Smooth muscle cell (in vitro differentiated cells): ENCODE measurements around the gene PRDM10. TPM values are rescaled to one million over a fixed set of nuclear protein-coding genes. Genes with fewer than 3 reads are reported as not detected.
A peak's percentile ranks its signal among the peaks of the same experiment; 100 is the strongest.

Source experiments
- DNase-seq: peaks from one replicate; lab custom pipeline; 2025; ENCODE audit not compliant: unreplicated experiment; lab: John Stamatoyannopoulos, UW
- H2AFZ ChIP-seq: fragments of 200-600 bp; sonication (generic); 2 replicates; pipeline ENCODE4 v1.6.0; 2016; ENCODE audit warnings: antibody characterized with exemption, low read depth, mild to moderate bottlenecking
- H3F3A ChIP-seq: fragments of 200-600 bp; sonication (generic); 2 replicates; pipeline ENCODE4 v1.6.0; 2017; ENCODE audit warnings: antibody characterized with exemption, low read depth
- H3K27ac ChIP-seq: fragments of 200-600 bp; sonication (generic); 2 replicates; pipeline ENCODE4 v1.5.1; 2016; ENCODE audit warnings: low read depth, mild to moderate bottlenecking
- H3K27me3 ChIP-seq: fragments of 200-600 bp; sonication (generic); 2 replicates; pipeline ENCODE4 v1.6.1; 2016; ENCODE audit warnings: low read depth, mild to moderate bottlenecking
- H3K36me3 ChIP-seq: fragments of 200-600 bp; sonication (generic); 2 replicates; pipeline ENCODE4 v1.5.1; 2016; ENCODE audit warnings: low read depth
- H3K4me1 ChIP-seq: fragments of 200-600 bp; sonication (generic); 2 replicates; pipeline ENCODE4 v1.5.1; 2016; ENCODE audit warnings: low read depth
- H3K4me2 ChIP-seq: fragments of 200-600 bp; sonication (generic); 2 replicates; pipeline ENCODE4 v1.6.0; 2016; ENCODE audit warnings: mild to moderate bottlenecking
- H3K4me3 ChIP-seq: fragments of 200-600 bp; sonication (generic); 2 replicates; pipeline ENCODE4 v1.5.1; 2016; ENCODE audit warnings: mild to moderate bottlenecking
- H3K79me2 ChIP-seq: fragments of 200-600 bp; sonication (generic); 2 replicates; pipeline ENCODE4 v1.6.0; 2016; ENCODE audit warnings: low read depth, mild to moderate bottlenecking
- H3K9ac ChIP-seq: fragments of 200-600 bp; sonication (generic); 2 replicates; pipeline ENCODE4 v1.6.0; 2016; ENCODE audit warnings: low read depth
- H3K9me3 ChIP-seq: fragments of 200-600 bp; sonication (generic); replicated peaks from 2 replicates; pipeline ENCODE4 v1.5.1; 2016; ENCODE audit warnings: low read depth
- H4K20me1 ChIP-seq: fragments of 200-600 bp; sonication (generic); 2 replicates; pipeline ENCODE4 v1.6.0; 2016; ENCODE audit warnings: low read depth
- WGBS: methylation state at CpG from one replicate; pipeline ENCODE4 v1.1.7; 2016; ENCODE audit warnings: low lambda C conversion rate; 5-methylcytosine and 5-hydroxymethylcytosine counted together
- polyA plus RNA-seq: library from polyadenylated mRNA; unstranded; fragments of >200 nt; fragmentation: Nextera tagmentation; extraction: Ambion mirVana; gene quantifications from 2 replicates; pipeline ENCODE4 v1.2.1, GENCODE V29; 2016
- total RNA-seq: library from RNA; depleted of rRNA; stranded (reverse); fragments of >200 nt; gene quantifications from 2 replicates; pipeline ENCODE4 v1.2.3, GENCODE V29; 2014
- TF ChIP-seq, protein P1 (sequence below): fragments of 200-600 bp; sonication (generic); IDR thresholded peaks from 2 replicates; pipeline ENCODE4 v1.5.1; 2017; ENCODE audit warnings: borderline replicate concordance, mild to moderate bottlenecking, antibody characterized with exemption; ENCODE audit not compliant: insufficient read depth, poor library complexity, severe bottlenecking

Gene PRDM10
- total and polyA plus RNA-seq, 2 experiments from 2014 or later: 3.7 to 12.2 TPM

DNA sequence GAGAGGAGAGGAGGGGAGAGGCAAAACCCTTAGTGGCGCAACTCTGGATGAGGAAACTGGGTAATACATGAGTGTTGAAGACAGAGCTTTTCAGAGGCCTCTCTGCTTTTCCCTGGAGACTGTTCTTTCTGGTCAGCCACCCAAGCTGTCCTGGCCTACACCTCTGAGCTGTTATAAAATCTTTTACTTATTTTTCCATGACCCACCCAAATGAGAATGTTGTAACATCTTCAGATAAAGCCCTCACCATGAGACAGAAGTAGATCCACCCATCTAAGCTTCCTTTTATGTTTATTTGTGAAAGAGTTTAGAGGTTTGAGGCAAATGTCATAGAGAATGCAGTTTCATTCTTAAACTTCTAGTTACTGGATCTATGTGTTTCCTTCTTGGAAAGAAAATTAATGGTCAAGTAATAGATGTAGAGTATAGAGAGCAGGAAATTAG is 46.7 kb upstream of the PRDM10 start:
- H3K4me3 ChIP-seq: no peak overlapping the region
- WGBS: 100% methylated on average over 1 of the region's 1 CpG
- no peaks in the 10 kb centered on the region for H4K20me1 ChIP-seq
- H3K4me2 ChIP-seq: no peak overlapping the region
- H3K27ac ChIP-seq: no peak overlapping the region
- H2AFZ ChIP-seq: no peak overlapping the region
- no peaks in the 10 kb centered on the region for H3K79me2 ChIP-seq
- no peaks in the 10 kb centered on the region for H3K36me3 ChIP-seq
- no peaks in the 10 kb centered on the region for H3K9me3 ChIP-seq
- H3K9ac ChIP-seq: no peak overlapping the region
- TF ChIP-seq, protein P1, sequence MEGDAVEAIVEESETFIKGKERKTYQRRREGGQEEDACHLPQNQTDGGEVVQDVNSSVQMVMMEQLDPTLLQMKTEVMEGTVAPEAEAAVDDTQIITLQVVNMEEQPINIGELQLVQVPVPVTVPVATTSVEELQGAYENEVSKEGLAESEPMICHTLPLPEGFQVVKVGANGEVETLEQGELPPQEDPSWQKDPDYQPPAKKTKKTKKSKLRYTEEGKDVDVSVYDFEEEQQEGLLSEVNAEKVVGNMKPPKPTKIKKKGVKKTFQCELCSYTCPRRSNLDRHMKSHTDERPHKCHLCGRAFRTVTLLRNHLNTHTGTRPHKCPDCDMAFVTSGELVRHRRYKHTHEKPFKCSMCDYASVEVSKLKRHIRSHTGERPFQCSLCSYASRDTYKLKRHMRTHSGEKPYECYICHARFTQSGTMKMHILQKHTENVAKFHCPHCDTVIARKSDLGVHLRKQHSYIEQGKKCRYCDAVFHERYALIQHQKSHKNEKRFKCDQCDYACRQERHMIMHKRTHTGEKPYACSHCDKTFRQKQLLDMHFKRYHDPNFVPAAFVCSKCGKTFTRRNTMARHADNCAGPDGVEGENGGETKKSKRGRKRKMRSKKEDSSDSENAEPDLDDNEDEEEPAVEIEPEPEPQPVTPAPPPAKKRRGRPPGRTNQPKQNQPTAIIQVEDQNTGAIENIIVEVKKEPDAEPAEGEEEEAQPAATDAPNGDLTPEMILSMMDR: no peak
- no peaks in the 10 kb centered on the region for H3K27me3 ChIP-seq
- no peak for DNase-seq
- H3F3A ChIP-seq: no peaks in the 10 kb centered on the region
- H3K4me1 ChIP-seq: peaks cover 7% of the 10 kb centered on the region

- H3K27me3 ChIP-seq: no peaks in the 10 kb centered on the region
- H3K4me1 ChIP-seq: peaks cover 7% of the 10 kb centered on the region
- no peaks in the 10 kb centered on the region for H3K79me2 ChIP-seq
- 90% methylated on average over 1 of the region's 1 CpG for WGBS
- H3K9ac ChIP-seq: no peak overlapping the region
- DNase-seq: no peak
- no peaks in the 10 kb centered on the region for H3K36me3 ChIP-seq
- no peak overlapping the region for H3K4me3 ChIP-seq
- H4K20me1 ChIP-seq: no peaks in the 10 kb centered on the region
- no peak overlapping the region for H3K4me2 ChIP-seq
- H2AFZ ChIP-seq: no peak overlapping the region
- H3F3A ChIP-seq: no peaks in the 10 kb centered on the region
- no peak overlapping the region for H3K27ac ChIP-seq
- H3K9me3 ChIP-seq: no peaks in the 10 kb centered on the region
- TF ChIP-seq, protein P1: no peak
These were observed 44.5 kb upstream of the PRDM10 start for GRCh38 chr11:130047141-130047540.

DNA sequence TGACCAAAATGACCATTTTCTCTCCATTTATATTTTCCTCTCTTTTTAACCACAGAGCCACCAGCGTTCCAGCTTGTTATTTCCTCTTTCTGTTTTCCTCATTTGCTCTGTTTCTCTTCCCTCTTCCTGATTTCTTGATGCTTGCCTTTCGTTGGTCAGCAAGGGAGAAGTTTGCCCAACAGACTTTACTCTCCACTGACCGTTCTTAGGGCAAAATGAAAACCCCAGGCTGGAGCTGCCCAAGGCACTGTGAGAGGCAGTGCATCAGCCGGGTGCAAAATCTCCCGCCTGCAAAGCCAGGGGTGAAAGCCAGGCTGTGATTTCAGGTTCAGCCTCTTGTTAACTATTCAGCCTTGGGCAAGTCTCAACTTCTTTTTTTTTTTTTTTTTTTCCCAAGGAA is 40.9 kb upstream of the PRDM10 start:
- H3K9ac ChIP-seq: no peak overlapping the region
- no peak overlapping the region for H3K27ac ChIP-seq
- peaks cover under 1% of the 10 kb centered on the region for H3K4me1 ChIP-seq
- no peaks in the 10 kb centered on the region for H3K27me3 ChIP-seq
- H4K20me1 ChIP-seq: no peaks in the 10 kb centered on the region
- no peak overlapping the region for H3K4me3 ChIP-seq
- no peaks in the 10 kb centered on the region for H3K9me3 ChIP-seq
- no peaks in the 10 kb centered on the region for H3K36me3 ChIP-seq
- 81% methylated on average over 5 of the region's 5 CpGs for WGBS
- no peak overlapping the region for H2AFZ ChIP-seq
- H3F3A ChIP-seq: no peaks in the 10 kb centered on the region
- H3K4me2 ChIP-seq: no peak overlapping the region
- DNase-seq: no peak
- TF ChIP-seq, protein P1: no peak
- no peaks in the 10 kb centered on the region for H3K79me2 ChIP-seq

DNA sequence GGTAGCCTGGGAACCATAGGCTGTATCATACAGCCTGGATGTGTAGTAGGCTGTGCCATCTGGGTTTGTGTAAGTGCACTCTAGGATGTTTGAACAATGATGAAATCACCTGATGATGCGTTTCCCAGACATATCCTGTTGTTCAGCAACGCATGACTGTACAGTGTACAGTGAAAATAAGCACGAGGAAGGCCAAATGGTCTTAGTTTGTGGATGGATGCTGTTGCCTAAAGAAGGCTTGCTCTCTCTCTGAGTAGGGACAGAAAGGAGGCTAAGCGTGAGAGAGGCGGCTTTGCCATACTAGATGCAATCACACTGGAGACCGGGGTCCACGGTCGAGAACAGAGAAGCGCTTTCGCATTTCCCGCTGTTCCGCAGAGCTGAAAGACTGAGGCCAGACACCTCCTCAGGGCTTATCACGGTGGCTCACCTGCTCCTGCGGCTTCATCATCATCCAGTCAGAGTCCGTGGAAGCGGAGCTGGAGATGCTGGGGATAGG is 39.5 kb upstream of the PRDM10 start:
- no peaks in the 10 kb centered on the region for H3K36me3 ChIP-seq
- H3K79me2 ChIP-seq: no peaks in the 10 kb centered on the region
- no peak overlapping the region for H3K4me3 ChIP-seq
- no peaks in the 10 kb centered on the region for H3K27me3 ChIP-seq
- no peak overlapping the region for H3K9ac ChIP-seq
- no peaks in the 10 kb centered on the region for H4K20me1 ChIP-seq
- no peaks in the 10 kb centered on the region for H3F3A ChIP-seq
- peaks cover 12% of the 10 kb centered on the region for H3K4me1 ChIP-seq
- WGBS: 77% methylated on average over 16 of the region's 16 CpGs
- TF ChIP-seq, protein P1: no peak
- DNase-seq: no peak
- no peak overlapping the region for H3K27ac ChIP-seq
- no peak overlapping the region for H3K4me2 ChIP-seq
- H2AFZ ChIP-seq: peak overlapping the region; percentile 30
- H3K9me3 ChIP-seq: no peaks in the 10 kb centered on the region
